DND-41 (cell line): ENCODE measurements around the gene SETSIP.

Experiments
- EZH2 ChIP-seq: IDR thresholded peaks from 3 replicates; pipeline ENCODE4 v1.6.1; 2012; ENCODE audit warnings: borderline replicate concordance, low read depth, mild to moderate bottlenecking, moderate library complexity, low read length, inconsistent platforms; ENCODE audit not compliant: severe bottlenecking
- TF ChIP-seq, protein P1 (sequence below): IDR thresholded peaks from 2 replicates; pipeline ENCODE4 v1.5.1; 2012; ENCODE audit warnings: borderline replicate concordance, low read length, moderate library complexity, mild to moderate bottlenecking; ENCODE audit not compliant: poor library complexity, severe bottlenecking; ENCODE audit errors: extremely low read depth

GRCh38 chr1:92091625-92092024, 16.4 kb upstream of the SETSIP start:
- TF ChIP-seq, protein P1, sequence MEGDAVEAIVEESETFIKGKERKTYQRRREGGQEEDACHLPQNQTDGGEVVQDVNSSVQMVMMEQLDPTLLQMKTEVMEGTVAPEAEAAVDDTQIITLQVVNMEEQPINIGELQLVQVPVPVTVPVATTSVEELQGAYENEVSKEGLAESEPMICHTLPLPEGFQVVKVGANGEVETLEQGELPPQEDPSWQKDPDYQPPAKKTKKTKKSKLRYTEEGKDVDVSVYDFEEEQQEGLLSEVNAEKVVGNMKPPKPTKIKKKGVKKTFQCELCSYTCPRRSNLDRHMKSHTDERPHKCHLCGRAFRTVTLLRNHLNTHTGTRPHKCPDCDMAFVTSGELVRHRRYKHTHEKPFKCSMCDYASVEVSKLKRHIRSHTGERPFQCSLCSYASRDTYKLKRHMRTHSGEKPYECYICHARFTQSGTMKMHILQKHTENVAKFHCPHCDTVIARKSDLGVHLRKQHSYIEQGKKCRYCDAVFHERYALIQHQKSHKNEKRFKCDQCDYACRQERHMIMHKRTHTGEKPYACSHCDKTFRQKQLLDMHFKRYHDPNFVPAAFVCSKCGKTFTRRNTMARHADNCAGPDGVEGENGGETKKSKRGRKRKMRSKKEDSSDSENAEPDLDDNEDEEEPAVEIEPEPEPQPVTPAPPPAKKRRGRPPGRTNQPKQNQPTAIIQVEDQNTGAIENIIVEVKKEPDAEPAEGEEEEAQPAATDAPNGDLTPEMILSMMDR = no peak
- no peak for TF ChIP-seq EZH2
